Measurements from ENCODE around the gene CELF2.

Gene CELF2

DNA sequence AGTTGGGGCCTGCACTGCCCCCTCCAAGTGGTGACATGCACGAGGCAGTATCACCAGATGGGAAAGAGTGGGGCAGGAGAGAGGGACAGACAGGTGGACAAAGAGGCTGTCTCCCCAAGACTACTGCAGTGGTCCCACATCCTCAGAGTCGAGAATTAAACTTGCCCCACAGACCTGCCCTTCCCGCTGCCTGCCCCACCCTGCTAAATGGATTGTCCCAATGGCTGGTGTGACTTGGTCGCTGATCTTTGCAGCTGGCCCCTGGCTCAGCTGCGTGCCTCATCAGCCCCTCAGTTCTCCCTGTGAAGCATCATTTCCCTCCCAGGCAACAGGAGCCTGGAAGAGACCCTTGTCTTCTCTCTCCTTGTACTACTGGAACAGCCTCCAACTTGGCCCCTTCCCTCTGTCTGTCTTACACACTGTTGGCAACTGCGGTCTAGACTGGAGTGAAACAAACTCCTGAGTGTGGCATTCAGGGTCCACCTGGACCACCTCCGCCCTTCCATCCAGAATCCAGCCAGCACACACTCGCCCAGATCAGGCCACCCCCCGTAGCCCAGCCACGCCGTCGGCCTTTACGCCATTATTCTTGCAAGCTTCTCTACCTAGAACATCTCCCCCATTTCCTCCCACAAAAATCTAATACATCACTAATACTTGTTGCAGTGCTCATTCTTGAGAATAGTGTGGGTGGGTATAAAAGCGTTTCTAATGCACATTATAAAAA lies 275.1 kb downstream of the CELF2 start:
- H3K27ac ChIP-seq (ENCODE audit: low read depth, low read length): no peak overlapping the region
- H3K4me3 ChIP-seq (ENCODE audit: low read length): no peak overlapping the region
- peaks cover 24% of the 10 kb centered on the region for H3K36me3 ChIP-seq (ENCODE audit: control insufficient read depth, insufficient read depth, low read length)
- H3K27me3 ChIP-seq (ENCODE audit: control insufficient read depth, insufficient read depth, low read length): no peaks in the 10 kb centered on the region
- H3K4me1 ChIP-seq (ENCODE audit: control insufficient read depth, insufficient read depth, low read length): no peaks in the 10 kb centered on the region
- no peak overlapping the region for H3K9ac ChIP-seq (ENCODE audit: low read length)

- Histone ChIP-seq H3K4me3 (ENCODE audit: low read length) (no peak overlapping the region), H3K27me3 (ENCODE audit: control insufficient read depth, insufficient read depth, low read length) (no peaks in the 10 kb centered on the region), H3K9ac (ENCODE audit: low read length) (no peak overlapping the region), H3K4me1 (ENCODE audit: control insufficient read depth, insufficient read depth, low read length) (no peaks in the 10 kb centered on the region), H3K27ac (ENCODE audit: low read depth, low read length) (no peak overlapping the region), H3K36me3 (ENCODE audit: control insufficient read depth, insufficient read depth, low read length) (peaks cover 18% of the 10 kb centered on the region)
These were observed 275.7 kb downstream of the CELF2 start for GRCh38 chr10:11293332-11293731.

DNA sequence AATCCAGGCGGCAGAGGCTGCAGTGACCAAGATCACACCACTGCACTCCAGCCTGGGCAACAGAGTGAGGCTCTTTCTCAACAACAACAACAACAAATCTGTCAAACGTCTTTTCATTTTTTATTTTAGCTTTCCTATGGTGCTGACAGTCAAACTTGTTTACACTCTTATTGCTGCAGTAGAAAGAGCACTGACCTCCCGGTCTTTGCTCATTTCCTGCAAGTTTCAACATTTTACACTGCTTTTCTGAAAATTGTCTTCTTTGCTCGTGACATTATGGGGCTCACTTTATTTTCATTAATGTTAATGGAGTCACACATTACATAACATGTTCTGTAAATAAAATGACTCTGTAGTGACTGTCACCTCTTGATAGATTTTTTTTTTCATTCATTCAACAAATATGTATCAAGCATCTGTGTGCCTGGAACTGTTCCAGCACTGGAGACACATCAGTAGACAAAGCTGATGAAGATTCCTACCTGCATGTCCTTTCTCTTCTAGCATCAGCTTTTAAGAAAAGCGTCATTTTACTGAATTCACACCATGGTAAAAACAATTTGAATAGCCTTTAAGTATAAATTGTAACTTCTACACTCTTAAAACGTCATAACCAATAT lies 277.3 kb downstream of the CELF2 start:
- peaks cover 11% of the 10 kb centered on the region for H3K36me3 ChIP-seq (ENCODE audit: control insufficient read depth, insufficient read depth, low read length)
- H3K4me1 ChIP-seq (ENCODE audit: control insufficient read depth, insufficient read depth, low read length): no peaks in the 10 kb centered on the region
- H3K4me3 ChIP-seq (ENCODE audit: low read length): no peak overlapping the region
- no peak overlapping the region for H3K27ac ChIP-seq (ENCODE audit: low read depth, low read length)
- H3K27me3 ChIP-seq (ENCODE audit: control insufficient read depth, insufficient read depth, low read length): no peaks in the 10 kb centered on the region
- no peak overlapping the region for H3K9ac ChIP-seq (ENCODE audit: low read length)

- H3K4me3 ChIP-seq (ENCODE audit: low read length): no peak overlapping the region
- no peaks in the 10 kb centered on the region for H3K4me1 ChIP-seq (ENCODE audit: control insufficient read depth, insufficient read depth, low read length)
- H3K9ac ChIP-seq (ENCODE audit: low read length): no peak overlapping the region
- H3K27me3 ChIP-seq (ENCODE audit: control insufficient read depth, insufficient read depth, low read length): no peaks in the 10 kb centered on the region
- H3K27ac ChIP-seq (ENCODE audit: low read depth, low read length): no peak overlapping the region
- H3K36me3 ChIP-seq (ENCODE audit: control insufficient read depth, insufficient read depth, low read length): peaks cover 8% of the 10 kb centered on the region
These were observed 277.8 kb downstream of the CELF2 start for GRCh38 chr10:11295492-11295891.

DNA sequence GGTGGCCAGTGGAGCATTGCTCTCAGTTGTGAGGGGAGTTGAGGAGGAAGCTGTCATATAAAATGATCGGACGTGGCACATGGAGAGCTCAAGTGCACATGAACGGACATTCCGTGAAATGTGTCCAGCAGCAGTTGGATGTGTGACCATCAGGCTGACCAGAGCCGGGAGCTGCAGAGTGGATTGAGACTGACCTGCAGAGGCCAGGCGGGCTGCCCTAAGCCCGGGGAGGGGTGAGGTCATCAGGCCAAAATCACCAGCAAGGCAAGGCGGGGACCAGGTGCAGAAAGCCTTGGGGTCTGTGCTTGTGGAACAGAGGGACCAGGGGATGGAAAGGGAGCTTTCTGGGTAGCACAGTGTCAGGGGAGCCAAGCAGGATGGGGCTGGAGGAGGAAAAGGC lies 279.5 kb downstream of the CELF2 start:
- no peaks in the 10 kb centered on the region for H3K4me1 ChIP-seq (ENCODE audit: control insufficient read depth, insufficient read depth, low read length)
- H3K27me3 ChIP-seq (ENCODE audit: control insufficient read depth, insufficient read depth, low read length): no peaks in the 10 kb centered on the region
- peaks cover 14% of the 10 kb centered on the region for H3K36me3 ChIP-seq (ENCODE audit: control insufficient read depth, insufficient read depth, low read length)
- no peak overlapping the region for H3K27ac ChIP-seq (ENCODE audit: low read depth, low read length)
- H3K4me3 ChIP-seq (ENCODE audit: low read length): no peak overlapping the region
- no peak overlapping the region for H3K9ac ChIP-seq (ENCODE audit: low read length)

DNA sequence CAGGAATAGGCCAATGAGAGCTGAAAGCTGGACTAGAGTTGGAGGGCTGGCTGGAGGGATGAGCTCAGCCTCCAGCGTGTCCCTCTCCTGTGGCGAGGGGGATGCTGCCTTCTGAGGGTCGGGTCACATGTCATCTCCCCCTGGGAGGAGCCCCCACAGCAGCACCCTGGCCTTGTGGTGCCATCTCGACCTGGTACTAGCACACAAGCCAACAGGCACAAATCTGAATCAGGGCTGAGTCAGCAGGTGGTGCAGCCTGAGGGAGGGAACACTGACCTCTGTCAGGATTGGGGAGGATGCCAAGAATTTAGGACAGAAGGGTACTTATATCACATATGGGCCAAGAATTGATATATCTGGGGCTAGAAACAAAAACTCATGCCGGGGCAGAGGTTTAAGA lies 280.4 kb downstream of the CELF2 start:
- no peak overlapping the region for H3K4me3 ChIP-seq (ENCODE audit: low read length)
- H3K36me3 ChIP-seq (ENCODE audit: control insufficient read depth, insufficient read depth, low read length): peaks cover 18% of the 10 kb centered on the region
- no peak overlapping the region for H3K9ac ChIP-seq (ENCODE audit: low read length)
- H3K27ac ChIP-seq (ENCODE audit: low read depth, low read length): no peak overlapping the region
- no peaks in the 10 kb centered on the region for H3K4me1 ChIP-seq (ENCODE audit: control insufficient read depth, insufficient read depth, low read length)
- no peaks in the 10 kb centered on the region for H3K27me3 ChIP-seq (ENCODE audit: control insufficient read depth, insufficient read depth, low read length)

- Histone ChIP-seq H3K27me3 (ENCODE audit: control insufficient read depth, insufficient read depth, low read length) (no peaks in the 10 kb centered on the region), H3K4me1 (ENCODE audit: control insufficient read depth, insufficient read depth, low read length) (no peaks in the 10 kb centered on the region), H3K9ac (ENCODE audit: low read length) (no peak overlapping the region), H3K4me3 (ENCODE audit: low read length) (no peak overlapping the region), H3K36me3 (ENCODE audit: control insufficient read depth, insufficient read depth, low read length) (peaks cover 18% of the 10 kb centered on the region), H3K27ac (ENCODE audit: low read depth, low read length) (no peak overlapping the region)
These were observed 281.5 kb downstream of the CELF2 start for GRCh38 chr10:11299125-11299524.

DNA sequence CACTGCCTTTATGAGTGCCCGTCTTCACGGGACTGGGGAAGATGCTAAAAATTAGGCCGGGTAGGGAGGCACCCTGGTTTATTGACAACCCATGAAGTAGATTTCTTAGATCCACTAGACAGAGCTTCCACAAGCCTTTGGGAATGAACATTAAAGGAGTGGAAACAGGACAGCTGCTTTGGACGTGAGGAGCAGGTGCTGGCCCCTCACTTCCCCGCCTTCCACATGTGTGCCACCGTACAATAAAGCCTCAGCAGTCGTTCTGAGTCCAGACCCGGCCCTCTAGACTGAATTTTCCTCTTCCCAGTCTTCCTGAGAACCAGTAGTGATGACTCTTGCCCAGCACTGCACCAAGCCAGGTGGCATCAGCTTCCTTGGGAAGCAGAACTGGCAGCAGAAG lies 282.4 kb downstream of the CELF2 start:
- Histone ChIP-seq H3K27ac (ENCODE audit: low read depth, low read length) (no peak overlapping the region), H3K9ac (ENCODE audit: low read length) (no peak overlapping the region), H3K27me3 (ENCODE audit: control insufficient read depth, insufficient read depth, low read length) (no peaks in the 10 kb centered on the region), H3K36me3 (ENCODE audit: control insufficient read depth, insufficient read depth, low read length) (peaks cover 21% of the 10 kb centered on the region), H3K4me1 (ENCODE audit: control insufficient read depth, insufficient read depth, low read length) (no peaks in the 10 kb centered on the region), H3K4me3 (ENCODE audit: low read length) (no peak overlapping the region)

DNA sequence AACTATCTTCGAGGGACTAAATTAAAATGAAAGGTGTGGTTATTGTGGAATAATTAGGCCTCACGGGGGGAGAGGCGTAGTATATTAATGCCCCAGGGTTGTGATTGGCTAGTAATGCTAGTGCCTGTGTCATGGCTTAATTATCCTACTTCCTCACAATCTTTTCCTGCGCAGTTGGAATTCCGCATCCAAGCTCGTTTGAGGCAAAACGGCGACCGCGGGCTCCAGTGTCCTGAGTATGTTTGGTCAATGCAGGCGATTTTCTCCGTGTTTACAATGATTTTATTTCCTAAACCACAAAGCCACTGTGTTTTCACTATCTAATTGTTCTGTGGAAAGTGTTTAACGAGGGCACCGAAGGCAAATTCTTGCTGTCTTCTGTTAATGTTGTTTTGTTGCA lies 282.9 kb downstream of the CELF2 start:
- no peak overlapping the region for H3K4me3 ChIP-seq (ENCODE audit: low read length)
- H3K4me1 ChIP-seq (ENCODE audit: control insufficient read depth, insufficient read depth, low read length): no peaks in the 10 kb centered on the region
- no peak overlapping the region for H3K27ac ChIP-seq (ENCODE audit: low read depth, low read length)
- no peak overlapping the region for H3K9ac ChIP-seq (ENCODE audit: low read length)
- H3K36me3 ChIP-seq (ENCODE audit: control insufficient read depth, insufficient read depth, low read length): peaks cover 19% of the 10 kb centered on the region
- H3K27me3 ChIP-seq (ENCODE audit: control insufficient read depth, insufficient read depth, low read length): no peaks in the 10 kb centered on the region

DNA sequence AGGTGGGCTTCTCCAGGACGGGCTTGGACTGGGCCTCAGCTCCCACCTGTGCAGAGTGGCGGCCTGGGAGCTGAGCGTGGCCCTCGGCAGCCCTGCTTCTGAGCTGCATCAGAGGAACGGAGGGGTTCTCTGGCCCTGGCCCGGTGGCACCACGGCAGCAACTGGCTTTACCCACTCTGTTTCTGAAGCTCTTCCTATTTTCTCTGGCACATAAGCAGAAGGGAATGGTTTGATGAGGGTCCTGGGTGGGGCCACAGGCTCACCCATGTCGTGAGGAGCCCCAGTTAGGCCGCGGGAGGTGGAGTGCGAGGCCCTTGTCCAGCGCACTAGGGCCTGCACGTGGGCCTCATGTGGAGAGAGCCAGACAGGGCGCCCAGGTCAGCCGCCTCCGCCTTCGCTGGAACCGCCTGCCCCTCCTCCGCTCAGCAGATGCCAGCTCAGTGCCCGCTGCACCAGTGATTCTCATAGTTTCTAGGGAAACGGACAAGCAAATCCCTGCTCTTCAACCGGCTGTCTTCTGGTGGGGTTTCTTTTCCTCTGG lies 284.0 kb downstream of the CELF2 start:
- H3K27ac ChIP-seq (ENCODE audit: low read depth, low read length): no peak overlapping the region
- no peaks in the 10 kb centered on the region for H3K27me3 ChIP-seq (ENCODE audit: control insufficient read depth, insufficient read depth, low read length)
- H3K9ac ChIP-seq (ENCODE audit: low read length): no peak overlapping the region
- no peak overlapping the region for H3K4me3 ChIP-seq (ENCODE audit: low read length)
- H3K36me3 ChIP-seq (ENCODE audit: control insufficient read depth, insufficient read depth, low read length): peaks cover 27% of the 10 kb centered on the region
- no peaks in the 10 kb centered on the region for H3K4me1 ChIP-seq (ENCODE audit: control insufficient read depth, insufficient read depth, low read length)

GRCh38 chr10:11302181-11302580 lies 284.5 kb downstream of the CELF2 start:
- H3K4me1 ChIP-seq (ENCODE audit: control insufficient read depth, insufficient read depth, low read length): no peaks in the 10 kb centered on the region
- peaks cover 32% of the 10 kb centered on the region for H3K36me3 ChIP-seq (ENCODE audit: control insufficient read depth, insufficient read depth, low read length)
- H3K27ac ChIP-seq (ENCODE audit: low read depth, low read length): no peak overlapping the region

GRCh38 chr10:11303361-11304170 lies 285.9 kb downstream of the CELF2 start:
- Histone ChIP-seq H3K36me3 (ENCODE audit: control insufficient read depth, insufficient read depth, low read length) (peaks cover 32% of the 10 kb centered on the region), H3K4me3 (ENCODE audit: low read length) (no peak overlapping the region), H3K9ac (ENCODE audit: low read length) (no peak overlapping the region)

More at GRCh38 chr10:11302181-11302580, 284.5 kb downstream of the CELF2 start:
- H3K9ac ChIP-seq (ENCODE audit: low read length): no peak overlapping the region
- no peak overlapping the region for H3K4me3 ChIP-seq (ENCODE audit: low read length)
- H3K27me3 ChIP-seq (ENCODE audit: control insufficient read depth, insufficient read depth, low read length): no peaks in the 10 kb centered on the region

More at GRCh38 chr10:11303361-11304170, 285.9 kb downstream of the CELF2 start:
- Histone ChIP-seq H3K4me1 (ENCODE audit: control insufficient read depth, insufficient read depth, low read length) (no peaks in the 10 kb centered on the region), H3K27me3 (ENCODE audit: control insufficient read depth, insufficient read depth, low read length) (no peaks in the 10 kb centered on the region), H3K27ac (ENCODE audit: low read depth, low read length) (no peak overlapping the region)

Data from rectal smooth muscle tissue (tissue), 1 donor.